H1 (cell line): Measurements from ENCODE around the gene RBM25. TPM values are rescaled to one million over a fixed set of nuclear protein-coding genes. Genes with fewer than 3 reads are reported as not detected.
"Not testable (repeated sequence)": the region's sequence is repeated elsewhere in the genome, so short reads cannot be mapped to it uniquely, and the experiment has no call there.

Experiments
- CTCF ChIA-PET: fragments of 300-600 bp; sonication (Branson Sonifier 250); formaldehyde crosslinking; loops from one replicate; lab custom pipeline; 2021; ENCODE audit not compliant: partially characterized antibody; lab: Charles Lee
- POLR2A ChIA-PET: fragments of 300-600 bp; sonication (Branson Sonifier 250); formaldehyde crosslinking; loops from one replicate; lab custom pipeline; 2021; ENCODE audit warnings: inconsistent platforms; ENCODE audit not compliant: partially characterized antibody; lab: Charles Lee
- DNase-seq, 2 experiments: peaks; one replicate each; pipeline versions ENCODE4 v3.0.0 to v3.0.0-alpha.2; 2010 to 2022; ENCODE audit warnings: low spot score in 2 of 2, low read depth in 1 of 2, mixed read lengths in 1 of 2
- FAIRE-seq: peaks from 2 replicates; lab custom pipeline; 2011; peaks lifted over from hg19 to GRCh38; lab: Jason Lieb, UNC
- H2AFZ ChIP-seq: 2 replicates; pipeline ENCODE4 v1.8.1; 2012; ENCODE audit warnings: low read length, inconsistent platforms
- H2AK5ac ChIP-seq: 2 replicates; pipeline ENCODE4 v1.6.1; 2013; ENCODE audit warnings: low read depth, low read length
- H2BK120ac ChIP-seq: replicated peaks from 2 replicates; pipeline ENCODE3; 2013; ENCODE audit warnings: low read depth, low read length, inconsistent platforms
- H2BK12ac ChIP-seq: 2 replicates; pipeline ENCODE4 v1.6.1; 2013; ENCODE audit warnings: low read depth, low read length
- H2BK15ac ChIP-seq: 2 replicates; pipeline ENCODE4 v1.6.1; 2013; ENCODE audit warnings: low read length
- H2BK20ac ChIP-seq: 2 replicates; pipeline ENCODE4 v1.6.1; 2013; ENCODE audit warnings: low read length
- H2BK5ac ChIP-seq: 2 replicates; pipeline ENCODE4 v1.6.1; 2013; ENCODE audit warnings: low read depth, low read length
- H3K14ac ChIP-seq: 2 replicates; pipeline ENCODE4 v1.6.1; 2013; ENCODE audit warnings: inconsistent platforms; ENCODE audit not compliant: insufficient read length
- H3K18ac ChIP-seq: 2 replicates; pipeline ENCODE4 v1.6.1; 2013; ENCODE audit warnings: low read length; ENCODE audit errors: extremely low read depth
- H3K23ac ChIP-seq: 2 replicates; pipeline ENCODE4 v1.6.1; 2013; ENCODE audit warnings: inconsistent platforms; ENCODE audit not compliant: insufficient read length
- H3K23me2 ChIP-seq: 2 replicates; pipeline ENCODE4 v1.6.1; 2013; ENCODE audit warnings: low read depth, low read length
- H3K27ac ChIP-seq: 2 replicates; pipeline ENCODE4 v1.6.1; 2011; ENCODE audit warnings: low read depth, low read length, inconsistent platforms
- H3K27me3 ChIP-seq, 4 experiments: replicated peaks in 1 of 4; 1 replicate in 1 of 4; 2 replicates in 3 of 4; pipeline versions ENCODE4 v1.6.1 to v1.8.1; 2011 to 2013; ENCODE audit warnings: low read length in 3 of 4, mild to moderate bottlenecking in 3 of 4, inconsistent platforms in 2 of 4, mixed read lengths in 2 of 4, moderate library complexity in 1 of 4; ENCODE audit not compliant: control insufficient read depth in 3 of 4, insufficient read depth in 3 of 4; ENCODE audit errors: extremely low read depth in 1 of 4
- H3K36me3 ChIP-seq, 4 experiments: 2 replicates each; pipeline versions ENCODE4 v1.6.1 to v1.8.1; 2011 to 2013; ENCODE audit warnings: mild to moderate bottlenecking in 4 of 4, low read length in 3 of 4, moderate library complexity in 2 of 4, control low read depth in 1 of 4, inconsistent platforms in 1 of 4; ENCODE audit not compliant: insufficient read depth in 4 of 4, control insufficient read depth in 2 of 4
- H3K4ac ChIP-seq: replicated peaks from 2 replicates; pipeline ENCODE3; 2013; ENCODE audit warnings: low read length, low read depth, mixed read lengths, inconsistent platforms; ENCODE audit not compliant: insufficient read length
- H3K4me1 ChIP-seq, 4 experiments: replicated peaks in 1 of 4; 1 replicate in 1 of 4; 2 replicates in 3 of 4; pipeline versions ENCODE4 v1.6.1 to v1.8.1; 2011 to 2013; ENCODE audit warnings: low read length in 3 of 4, inconsistent platforms in 2 of 4, mixed read lengths in 1 of 4; ENCODE audit not compliant: insufficient read depth in 4 of 4, control insufficient read depth in 3 of 4
- H3K4me2 ChIP-seq, 2 experiments: 2 replicates each; pipeline versions ENCODE4 v1.6.1 to v1.8.1; 2011 to 2013; ENCODE audit warnings: low read depth in 2 of 2, low read length in 2 of 2, control low read depth in 1 of 2, inconsistent platforms in 1 of 2, mild to moderate bottlenecking in 1 of 2; ENCODE audit not compliant: insufficient read depth in 1 of 2
- H3K4me3 ChIP-seq, 4 experiments: fragments of 200-600, 300-600 bp in 1 of 4; sonication (generic), shearing (Covaris generic), sonication (Bioruptor Twin) in 1 of 4; 2 replicates each; pipeline versions ENCODE4 v1.5.1 to v1.8.1; 2011 to 2016; ENCODE audit warnings: low read length in 4 of 4, low read depth in 3 of 4, control low read depth in 2 of 4, inconsistent platforms in 2 of 4, mild to moderate bottlenecking in 2 of 4, mixed read lengths in 1 of 4, moderate library complexity in 1 of 4; ENCODE audit not compliant: insufficient read depth in 2 of 4; ENCODE audit errors: extremely low read depth in 1 of 4
- H3K56ac ChIP-seq: replicated peaks from 2 replicates; pipeline ENCODE3; 2013; ENCODE audit warnings: low read depth, mild to moderate bottlenecking, mixed read lengths, low read length, inconsistent platforms; ENCODE audit not compliant: insufficient read length
- H3K79me1 ChIP-seq: 2 replicates; pipeline ENCODE4 v1.6.1; 2013; ENCODE audit warnings: low read depth, low read length, control low read depth
- H3K79me2 ChIP-seq, 2 experiments: 2 replicates each; pipeline versions ENCODE4 v1.6.1 to v1.8.1; 2012 to 2013; ENCODE audit warnings: low read length in 2 of 2, mild to moderate bottlenecking in 2 of 2, inconsistent platforms in 1 of 2; ENCODE audit not compliant: insufficient read depth in 2 of 2, control insufficient read depth in 1 of 2
- H3K9ac ChIP-seq, 4 experiments: replicated peaks in 1 of 4; 1 replicate in 1 of 4; 2 replicates in 3 of 4; pipeline versions ENCODE4 v1.6.1 to v1.8.1; 2011 to 2013; ENCODE audit warnings: low read depth in 3 of 4, low read length in 3 of 4, control low read depth in 2 of 4, mild to moderate bottlenecking in 2 of 4, moderate library complexity in 2 of 4, inconsistent platforms in 1 of 4; ENCODE audit errors: extremely low read depth in 1 of 4
- H3K9me3 ChIP-seq, 2 experiments: 2 replicates each; pipeline versions ENCODE4 v1.6.1 to v1.8.1; 2012 to 2013; ENCODE audit warnings: mild to moderate bottlenecking in 2 of 2, moderate library complexity in 2 of 2, control low read depth in 1 of 2, inconsistent platforms in 1 of 2, low read depth in 1 of 2, low read length in 1 of 2, mixed read lengths in 1 of 2; ENCODE audit not compliant: insufficient read depth in 2 of 2
- H4K20me1 ChIP-seq, 2 experiments: replicated peaks in 1 of 2; 2 replicates each; pipeline versions ENCODE3 to v1.8.1; 2011 to 2013; ENCODE audit warnings: inconsistent platforms in 2 of 2, low read length in 2 of 2, mild to moderate bottlenecking in 1 of 2; ENCODE audit not compliant: insufficient read depth in 2 of 2, control insufficient read depth in 1 of 2
- H4K5ac ChIP-seq: 2 replicates; pipeline ENCODE4 v1.6.1; 2013; ENCODE audit warnings: low read length, low read depth, mixed read lengths, inconsistent platforms; ENCODE audit not compliant: insufficient read length
- H4K8ac ChIP-seq: 2 replicates; pipeline ENCODE4 v1.8.0; 2013; ENCODE audit warnings: mild to moderate bottlenecking, moderate library complexity, low read length, inconsistent platforms; ENCODE audit not compliant: insufficient read depth; ENCODE audit errors: extremely low read depth
- H4K91ac ChIP-seq: replicated peaks from 2 replicates; pipeline ENCODE3; 2013; ENCODE audit warnings: low read length, mixed read lengths, inconsistent platforms; ENCODE audit not compliant: insufficient read length
- WGBS, 2 experiments: shearing (Covaris generic) in 1 of 2; methylation state at CpG; one replicate each; pipeline versions ENCODE4 v1.1.6 to v1.1.7; 2013 to 2015; ENCODE audit warnings: low lambda C conversion rate in 2 of 2, mixed read lengths in 2 of 2, inconsistent platforms in 1 of 2, low coverage in 1 of 2, missing lambda C conversion rate in 1 of 2; ENCODE audit not compliant: insufficient replicate concordance in 2 of 2, insufficient coverage in 1 of 2, insufficient read length in 1 of 2; ENCODE audit errors: extremely low coverage in 1 of 2, missing lambda C conversion rate in 1 of 2; 5-methylcytosine and 5-hydroxymethylcytosine counted together
- polyA plus RNA-seq, 7 experiments: library from polyadenylated mRNA; depleted of rRNA in 3 of 7; stranded (reverse) in 5 of 7; unstranded in 2 of 7; fragments of >200 nt in 5 of 7; fragments of 200-250 nt in 2 of 7; gene quantifications; 1 replicate in 5 of 7; 2 replicates in 1 of 7; 4 replicates in 1 of 7; pipeline versions ENCODE4 v1.2.1 to v1.2.3, GENCODE V29; 2011 to 2013; ENCODE audit warnings: missing spikeins in 2 of 7, mixed read lengths in 2 of 7
- total RNA-seq: library from RNA; stranded (reverse); fragmentation: NEBNext Ultra II Directional; extraction: Animal tissue kit (Norgen Biotek cat#: 25700); gene quantifications from 2 replicates; pipeline ENCODE4 v1.2.1, GENCODE V29; 2021

Gene RBM25
- total and polyA plus RNA-seq, 2 of the 8 experiments (the other 6 are each of a cell fraction or from before 2014, with no cell fraction given), result 25.6 to 134 TPM

DNA sequence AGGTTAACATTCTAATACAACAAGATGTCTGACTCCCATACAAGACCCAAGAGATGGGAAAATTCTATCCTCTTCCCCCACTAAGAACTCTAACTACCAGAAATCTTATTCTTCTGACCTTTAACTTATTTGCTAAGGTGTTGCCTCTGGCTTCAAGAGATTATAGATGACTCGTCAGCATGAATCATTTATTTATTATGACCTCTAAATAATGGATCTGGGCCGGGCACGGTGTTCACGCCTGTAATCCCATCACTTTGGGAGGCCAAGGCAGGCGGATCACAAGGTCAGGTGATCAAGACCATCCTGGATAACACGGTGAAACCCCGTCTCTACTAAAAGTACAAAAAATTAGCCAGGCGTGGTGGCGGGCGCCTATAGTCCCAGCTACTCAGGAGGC, 42.3 kb upstream of the RBM25 start:
- 93% methylated on average over 10 of the region's 10 CpGs; no CpG with 5 or more reads in 1 of the 2 experiments for WGBS, 2 experiments
- H3K9ac ChIP-seq, H3K4me2 ChIP-seq, DNase-seq, H4K8ac ChIP-seq, H4K20me1 ChIP-seq, H3K27me3 ChIP-seq, CTCF ChIA-PET, H3K23ac ChIP-seq, H3K4ac ChIP-seq, H2AK5ac ChIP-seq, H3K18ac ChIP-seq, H2BK120ac ChIP-seq, FAIRE-seq, H3K27ac ChIP-seq, H2AFZ ChIP-seq, H3K56ac ChIP-seq, H2BK12ac ChIP-seq, H3K79me2 ChIP-seq, H3K9me3 ChIP-seq, POLR2A ChIA-PET, H2BK15ac ChIP-seq, H3K14ac ChIP-seq, H2BK20ac ChIP-seq, H4K5ac ChIP-seq, H4K91ac ChIP-seq, H3K23me2 ChIP-seq, H3K4me1 ChIP-seq, H2BK5ac ChIP-seq, H3K36me3 ChIP-seq, H3K4me3 ChIP-seq, H3K79me1 ChIP-seq: not testable (repeated sequence)
